Stimulated activated CD8-positive, alpha-beta memory T cell treated with anti-CD3 and anti-CD28 coated beads, Interleukin-15, amount 100 ng/mL, for 1 hour (primary cell): ENCODE measurements around the gene KIN.
"Not testable (repeated sequence)": the region's sequence is repeated elsewhere in the genome, so short reads cannot be mapped to it uniquely, and the experiment has no call there.

Experiments used
- DNase-seq: peaks from one replicate; pipeline ENCODE4 v3.0.0-alpha.2; 2020; ENCODE audit warnings: low read depth

Gene KIN

GRCh38 chr10:7787857-7788638, at the start of gene KIN, which contains the start of gene ATP5F1C:
Gene KIN, minus strand, starts transcription at chr10:7787993. Its CDS starts 60 bp downstream, at chr10:7787933.
Gene ATP5F1C, plus strand, starts transcription at chr10:7788177. Its CDS starts 31 bp downstream, at chr10:7788208.
- DNase-seq = peak; percentile 95

- no peak for DNase-seq
These were observed 48.8 kb upstream of the KIN start for GRCh38 chr10:7836571-7836970.

GRCh38 chr10:7834262-7834661, 46.5 kb upstream of the KIN start:
- no peak for DNase-seq

- DNase-seq = no peak
These were observed 45.4 kb upstream of the KIN start for GRCh38 chr10:7833210-7833609.

- no peak for DNase-seq
These were observed 44.3 kb upstream of the KIN start for GRCh38 chr10:7832060-7832459.

GRCh38 chr10:7829289-7829834, 41.6 kb upstream of the KIN start:
- no peak for DNase-seq

- DNase-seq = no peak
These were observed 39.2 kb upstream of the KIN start for GRCh38 chr10:7826971-7827370.

- DNase-seq = no peak
These were observed 36.5 kb upstream of the KIN start for GRCh38 chr10:7824251-7824650.

- DNase-seq = no peak
These were observed 31.3 kb upstream of the KIN start for GRCh38 chr10:7819121-7819460.

- peak; percentile 88 for DNase-seq
These were observed 30.7 kb upstream of the KIN start, which contains the start of gene TAF3 for GRCh38 chr10:7818295-7819120. Gene TAF3, plus strand, starts transcription at chr10:7818505. Its CDS starts 205 bp downstream, at chr10:7818710.

GRCh38 chr10:7817984-7818294, 30.1 kb upstream of the KIN start:
- no peak for DNase-seq

- DNase-seq = no peak
These were observed 29.8 kb upstream of the KIN start for GRCh38 chr10:7817576-7817975.

GRCh38 chr10:7813481-7813880, 25.7 kb upstream of the KIN start:
- DNase-seq = no peak

GRCh38 chr10:7811743-7812142, 23.9 kb upstream of the KIN start:
- DNase-seq = not testable (repeated sequence)

GRCh38 chr10:7811000-7811399, 23.2 kb upstream of the KIN start:
- DNase-seq = no peak

- DNase-seq = no peak
These were observed 22.6 kb upstream of the KIN start for GRCh38 chr10:7810443-7810842.

- no peak for DNase-seq
These were observed 21.0 kb upstream of the KIN start for GRCh38 chr10:7808686-7809267.

- DNase-seq = no peak
These were observed 16.9 kb upstream of the KIN start for GRCh38 chr10:7804741-7805140.

GRCh38 chr10:7804216-7804615, 16.4 kb upstream of the KIN start:
- DNase-seq = no peak

- no peak for DNase-seq
These were observed 14.8 kb upstream of the KIN start for GRCh38 chr10:7802606-7803005.

- DNase-seq = no peak
These were observed 9.8 kb upstream of the KIN start for GRCh38 chr10:7797582-7797981.

- DNase-seq = no peak
These were observed 7.8 kb upstream of the KIN start for GRCh38 chr10:7795605-7796004.
